Stimulated activated CD8-positive, alpha-beta memory T cell treated with anti-CD3 and anti-CD28 coated beads, Interleukin-2, amount 100 ng/mL, for 1 hour (primary cell): ENCODE measurements around the gene PDE10A.
"Not testable (repeated sequence)": the region's sequence is repeated elsewhere in the genome, so short reads cannot be mapped to it uniquely, and the experiment has no call there.

Experiments used
- DNase-seq, 2 donors: peaks; one replicate each; pipeline ENCODE4 v3.0.0-alpha.2; 2020; ENCODE audit warnings: low read depth in 2 of 2

PDE10A gene

DNA sequence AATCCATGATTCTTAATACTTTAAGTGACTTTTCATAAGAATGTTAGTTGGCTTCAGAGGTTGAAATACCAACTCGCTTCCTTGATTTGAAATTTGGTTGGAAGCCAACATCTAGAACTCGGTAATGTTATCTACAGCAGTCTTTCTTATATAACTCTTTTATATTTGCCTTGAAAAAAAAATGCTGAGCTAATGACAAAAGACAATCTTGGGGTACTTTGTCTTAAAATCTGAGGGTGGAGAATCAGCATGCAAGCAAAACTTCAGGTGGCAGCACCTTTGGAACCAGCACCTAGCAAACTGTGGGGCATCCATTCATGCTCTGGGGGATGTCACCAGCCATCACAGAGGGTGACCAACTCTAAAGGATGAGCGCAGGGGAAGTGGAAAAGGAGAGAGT is 76.3 kb downstream of the PDE10A start:
- DNase-seq = no peak

GRCh38 chr6:165585060-165585459 is 78.0 kb downstream of the PDE10A start:
- DNase-seq = no peak

GRCh38 chr6:165584541-165584940 is 78.5 kb downstream of the PDE10A start:
- DNase-seq = no peak

GRCh38 chr6:165581678-165582077 is 81.4 kb downstream of the PDE10A start:
- DNase-seq = no peak

- no peak for DNase-seq
These were observed 82.9 kb downstream of the PDE10A start for GRCh38 chr6:165580136-165580535.

DNA sequence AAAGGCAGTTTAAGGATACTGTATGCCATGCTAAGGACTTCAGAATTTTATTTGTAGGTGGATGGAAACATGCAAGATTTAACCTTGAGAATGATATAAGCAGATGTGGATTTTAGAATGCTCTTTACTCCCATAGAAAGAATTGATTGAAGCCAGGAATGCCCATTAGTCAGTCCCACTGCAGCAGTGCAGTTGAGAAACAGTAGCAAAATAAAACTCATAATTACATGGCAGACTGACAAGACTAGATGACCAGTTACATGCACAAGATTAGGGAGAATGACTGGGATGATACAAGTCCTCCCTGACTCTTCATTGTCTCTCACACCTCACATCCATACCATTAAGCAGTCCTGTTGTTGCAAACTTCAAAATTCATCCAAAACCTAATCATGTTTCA is 83.9 kb downstream of the PDE10A start:
- no peak for DNase-seq

DNA sequence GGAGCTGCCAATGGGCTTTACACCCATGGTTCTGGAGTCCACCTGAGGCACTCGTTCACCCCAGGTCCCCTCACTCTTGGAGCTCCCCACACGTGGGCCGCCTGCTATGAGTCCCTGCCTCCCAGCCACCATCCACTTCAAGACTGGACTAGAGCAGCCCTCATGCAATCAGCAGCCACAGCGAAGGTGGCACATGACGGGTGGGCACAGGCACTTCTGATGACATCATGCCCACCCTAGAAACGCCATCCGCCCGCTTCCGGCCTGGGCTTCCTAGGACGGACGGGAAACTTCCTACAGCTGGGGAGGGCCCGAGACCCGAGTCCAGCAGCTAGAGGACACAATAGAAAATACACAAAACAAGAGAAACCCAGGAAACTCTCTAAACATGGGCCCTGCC is 85.5 kb downstream of the PDE10A start:
- DNase-seq = no peak

DNA sequence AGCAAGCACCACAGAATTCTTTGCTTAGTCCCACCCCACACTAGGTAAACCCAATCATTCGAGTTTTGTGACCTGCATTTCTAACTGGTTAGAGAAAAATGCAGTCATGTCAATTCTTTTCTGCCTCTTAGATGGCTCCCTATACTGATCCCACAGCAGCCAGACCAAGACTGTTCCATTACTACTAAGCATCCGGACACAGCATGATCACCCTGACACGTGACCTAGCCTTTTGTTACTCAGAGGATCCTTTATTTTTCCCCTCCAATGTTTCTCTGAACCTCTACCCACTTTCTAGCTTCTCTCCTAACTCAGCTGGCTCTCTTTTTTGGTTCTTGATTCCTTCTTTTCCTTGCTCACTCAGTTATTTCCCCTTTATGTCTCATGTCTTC is 87.9 kb downstream of the PDE10A start:
- no peak for DNase-seq

GRCh38 chr6:165574220-165575157 is 88.6 kb downstream of the PDE10A start:
- no peak for DNase-seq

GRCh38 chr6:165573671-165574070 is 89.4 kb downstream of the PDE10A start:
- no peak for DNase-seq

DNA sequence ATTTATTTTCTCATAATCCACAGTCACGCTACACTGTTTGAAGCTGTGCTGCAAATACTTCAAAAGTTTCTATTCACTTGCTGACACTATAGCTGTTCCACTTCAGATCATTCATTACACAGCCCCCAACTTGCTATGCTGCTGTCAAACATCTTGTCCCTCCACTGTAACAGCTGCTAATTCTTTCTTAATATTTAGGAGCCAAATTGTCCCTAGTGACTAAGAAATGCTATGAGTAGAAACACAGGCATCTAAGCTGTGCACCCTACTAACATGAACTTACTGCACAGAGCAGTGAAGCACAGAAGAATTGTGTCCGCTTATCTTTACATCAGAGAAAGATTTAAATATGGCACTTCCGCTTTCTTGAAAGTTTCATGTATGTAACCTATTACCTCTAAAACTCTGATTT is 91.3 kb downstream of the PDE10A start:
- DNase-seq = no peak

DNA sequence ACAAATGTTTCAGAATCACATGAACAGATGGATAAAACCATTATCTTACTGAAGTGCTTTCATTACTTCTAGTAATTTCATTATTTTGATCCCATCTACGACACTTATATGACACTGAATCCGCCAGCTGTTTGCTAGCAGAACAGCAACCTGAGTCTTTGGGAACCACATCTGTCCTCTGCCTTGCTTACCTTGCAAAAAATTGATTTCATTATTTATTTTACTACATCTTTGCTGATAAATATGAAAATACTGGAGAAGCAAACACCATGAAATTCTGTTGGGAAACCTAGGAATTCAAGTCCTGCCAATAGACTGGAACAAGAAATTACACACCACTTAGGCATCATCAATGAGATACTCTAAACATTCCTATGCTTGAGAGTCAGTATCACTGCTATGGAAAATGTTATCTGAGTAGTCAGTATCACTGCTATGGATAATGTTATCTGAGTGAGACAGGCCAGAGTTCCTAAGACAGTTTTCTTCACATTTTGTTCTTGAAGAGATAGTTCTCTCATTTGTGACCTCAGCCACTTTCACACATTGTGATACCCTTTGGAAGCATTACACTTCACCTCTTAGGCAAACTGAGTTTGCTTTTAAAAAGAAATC is 91.9 kb downstream of the PDE10A start:
- DNase-seq = no peak

DNA sequence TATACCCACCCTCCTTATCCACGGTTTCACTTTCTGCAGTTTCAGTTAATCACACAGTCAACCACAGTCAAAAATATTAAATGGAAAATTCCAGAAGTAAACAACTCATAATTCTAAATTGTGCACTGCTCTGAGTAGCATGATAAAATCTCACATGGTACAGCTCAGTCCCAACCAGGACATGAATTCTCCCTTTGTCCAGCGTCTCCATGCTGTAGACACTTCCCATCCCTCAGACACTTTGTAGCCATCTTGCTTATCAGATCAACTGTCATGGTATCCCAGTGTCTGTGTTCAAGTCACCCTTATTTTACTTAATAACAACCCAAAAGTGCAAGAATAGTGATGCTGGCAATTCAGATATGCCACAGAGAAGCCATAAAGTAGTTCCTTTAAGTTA is 94.7 kb downstream of the PDE10A start:
- DNase-seq = no peak

- no peak for DNase-seq
These were observed 96.8 kb downstream of the PDE10A start for GRCh38 chr6:165566088-165566828.

DNA sequence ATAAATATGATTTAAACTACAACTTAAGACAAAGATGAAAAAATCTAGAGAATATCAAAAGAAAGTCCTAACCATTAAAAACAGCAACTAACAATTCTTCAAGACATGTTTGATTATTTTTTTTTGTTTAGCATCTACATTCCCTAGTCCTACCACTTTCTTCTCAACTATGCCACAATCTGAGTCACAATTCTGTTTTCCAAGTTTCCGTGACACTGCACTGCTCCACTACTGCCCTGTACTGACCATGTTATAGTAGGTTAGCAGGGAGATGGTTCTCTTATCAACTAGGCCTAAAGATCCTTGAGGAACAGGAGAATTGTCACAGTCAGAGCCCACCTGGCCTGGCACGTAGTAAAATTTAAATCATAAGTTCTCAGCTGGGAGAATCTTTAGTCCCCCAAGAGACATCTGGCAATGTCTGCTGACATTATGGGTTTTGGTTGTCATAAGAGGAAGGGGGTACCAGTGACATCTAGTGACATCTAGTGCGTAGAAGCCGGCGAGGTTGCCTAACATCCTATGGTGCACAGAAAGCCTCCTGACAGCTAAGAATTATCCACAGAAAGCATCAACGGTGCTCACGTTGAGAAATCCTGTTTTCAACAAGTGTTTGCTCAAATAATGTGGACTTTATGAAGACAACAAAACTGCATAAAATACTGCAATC is 100.5 kb downstream of the PDE10A start:
- no peak for DNase-seq

GRCh38 chr6:165559632-165560031 is 103.4 kb downstream of the PDE10A start:
- no peak for DNase-seq

DNA sequence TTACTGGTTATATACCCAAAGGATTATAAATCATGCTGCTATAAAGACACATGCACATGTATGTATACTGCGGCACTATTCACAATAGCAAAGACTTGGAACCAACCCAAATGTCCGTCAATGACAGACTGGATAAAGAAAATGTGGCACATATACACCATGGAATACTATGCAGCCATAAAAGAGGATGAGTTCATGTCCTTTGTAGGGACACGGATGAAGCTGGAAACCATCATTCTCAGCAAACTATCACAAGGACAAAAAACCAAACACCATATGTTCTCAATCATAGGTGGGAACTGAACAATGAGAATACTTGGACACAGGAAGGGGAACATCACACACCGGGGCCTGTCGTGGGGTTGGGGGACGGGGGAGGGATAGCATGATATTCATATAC is 104.9 kb downstream of the PDE10A start:
- DNase-seq = not testable (repeated sequence)

DNA sequence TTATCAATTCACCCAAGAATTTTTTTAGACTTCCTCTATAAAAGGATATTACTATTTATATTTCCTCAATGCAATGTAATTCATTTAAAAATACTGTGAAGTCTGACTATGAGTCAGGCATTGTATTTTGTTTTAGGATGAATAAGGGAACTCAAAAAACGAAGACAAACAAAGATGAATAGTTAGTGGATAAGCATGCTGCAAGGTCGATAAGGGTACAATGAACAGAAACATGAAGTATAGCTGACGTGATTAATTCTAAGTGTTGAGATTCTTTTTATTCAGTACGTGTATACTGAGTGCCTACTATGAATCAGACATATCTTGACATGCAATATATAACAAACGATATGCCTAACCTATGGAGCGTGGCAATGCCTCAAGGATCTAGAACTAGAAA is 105.4 kb downstream of the PDE10A start:
- DNase-seq = no peak

DNA sequence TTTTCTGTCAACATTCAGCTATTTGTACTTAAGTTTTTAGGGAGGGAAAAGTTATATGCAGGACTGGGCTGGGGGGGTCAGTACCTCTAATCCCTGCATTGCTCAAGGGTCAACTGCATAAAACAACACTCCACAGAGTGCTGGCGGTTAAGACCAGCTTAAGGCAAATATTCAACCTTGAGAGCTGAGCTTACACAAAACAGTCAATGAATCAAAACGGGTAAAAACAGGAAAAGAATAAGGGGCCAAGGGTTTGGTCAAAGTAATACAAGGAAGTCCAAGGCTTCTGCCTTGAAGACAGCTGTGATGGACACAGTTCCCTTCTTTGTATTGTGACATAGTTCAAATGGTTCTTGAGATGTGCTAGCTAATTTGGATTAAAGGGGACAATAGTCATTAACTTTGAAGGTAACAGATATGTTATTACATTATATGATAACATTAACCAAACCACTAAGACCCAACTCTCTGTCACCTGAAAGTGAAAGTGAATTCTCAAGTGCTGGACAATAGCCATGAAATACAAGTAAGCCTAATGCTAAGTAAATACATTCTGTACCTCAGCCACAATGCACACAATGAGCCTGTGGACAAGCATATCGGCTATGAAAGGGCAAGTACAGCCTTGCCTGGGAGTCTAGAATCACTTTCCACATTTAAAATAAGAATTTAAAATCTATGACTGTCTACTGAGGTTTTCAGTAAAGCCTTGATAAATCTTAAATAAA is 106.8 kb downstream of the PDE10A start:
- no peak for DNase-seq

GRCh38 chr6:165554644-165555043 is 108.4 kb downstream of the PDE10A start:
- not testable (repeated sequence) for DNase-seq

DNA sequence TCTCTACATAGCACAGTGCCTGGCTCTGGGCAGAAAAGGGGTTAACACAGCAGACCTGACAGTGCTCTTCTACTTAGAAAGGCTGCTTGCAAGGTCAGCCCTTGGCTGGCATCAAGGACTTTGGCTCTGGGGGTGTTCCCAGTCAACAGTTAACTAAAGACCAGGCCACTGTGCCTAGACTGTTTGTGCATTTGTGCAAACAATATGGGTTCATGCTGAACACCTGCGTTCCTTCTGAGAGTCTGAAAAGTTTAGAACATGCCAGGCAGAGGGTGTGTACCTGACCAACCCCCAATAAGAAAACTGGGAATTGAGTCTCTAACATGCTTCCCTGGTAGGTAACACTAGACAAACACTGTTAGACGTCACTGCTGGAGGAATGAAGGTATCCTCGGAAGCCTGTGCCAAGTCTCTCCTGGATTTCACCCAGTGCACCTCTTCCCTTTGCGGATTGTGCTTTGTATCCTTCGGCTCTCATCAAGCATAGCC is 110.7 kb downstream of the PDE10A start:
- no peak for DNase-seq
